Measurements from ENCODE around the gene AP2A1.

AP2A1 gene

DNA sequence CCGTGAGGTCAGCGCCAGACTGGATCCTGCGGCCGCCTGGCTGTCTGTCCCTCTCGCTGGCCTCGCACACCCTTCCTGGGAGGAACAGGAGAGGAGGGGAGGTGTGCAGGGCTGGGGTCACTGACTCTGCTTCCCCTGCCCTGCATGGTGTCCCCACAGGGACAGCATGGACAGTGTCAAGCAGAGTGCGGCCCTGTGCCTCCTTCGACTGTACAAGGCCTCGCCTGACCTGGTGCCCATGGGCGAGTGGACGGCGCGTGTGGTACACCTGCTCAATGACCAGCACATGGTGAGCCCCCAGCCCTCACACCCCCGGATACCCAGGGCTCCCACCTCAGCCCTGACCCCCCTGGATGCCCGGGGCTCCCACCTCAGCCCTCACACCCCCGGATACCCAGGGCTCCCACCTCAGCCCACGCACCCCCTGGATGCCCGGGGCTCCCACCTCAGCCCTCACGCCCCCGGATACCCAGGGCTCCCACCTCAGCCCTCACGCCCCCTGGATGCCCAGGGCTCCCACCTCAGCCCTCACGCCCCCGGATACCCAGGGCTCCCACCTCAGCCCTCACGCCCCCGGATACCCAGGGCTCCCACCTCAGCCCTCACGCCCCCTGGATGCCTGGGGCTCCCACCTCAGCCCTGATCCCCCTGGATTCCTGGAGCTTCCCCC is 25.1 kb downstream of the AP2A1 start:
- Histone ChIP-seq H3K9me3 (ENCODE audit: control insufficient read depth in 1 of 2, low read length in 2 of 2) (no peaks in the 10 kb centered on the region), H3K36me3 (ENCODE audit: control insufficient read depth in 1 of 2, insufficient read depth in 2 of 2, low read length in 2 of 2) (peaks cover 24 to 78% of the 10 kb centered on the region in 2 donors), H3K27ac (ENCODE audit: low read depth, low read length) (no peak overlapping the region), H3K4me3 (ENCODE audit: low read depth in 1 of 2, low read length in 2 of 2) (no peak overlapping the region), H3K27me3 (ENCODE audit: control insufficient read depth in 1 of 2, insufficient read depth in 2 of 2, low read length in 2 of 2) (no peaks in the 10 kb centered on the region), H3K9ac (ENCODE audit: low read depth in 1 of 2, low read length in 2 of 2) (no peak overlapping the region), H3K4me1 (ENCODE audit: control insufficient read depth in 1 of 2, insufficient read depth in 2 of 2, low read length in 2 of 2) (no peaks in the 10 kb centered on the region)

DNA sequence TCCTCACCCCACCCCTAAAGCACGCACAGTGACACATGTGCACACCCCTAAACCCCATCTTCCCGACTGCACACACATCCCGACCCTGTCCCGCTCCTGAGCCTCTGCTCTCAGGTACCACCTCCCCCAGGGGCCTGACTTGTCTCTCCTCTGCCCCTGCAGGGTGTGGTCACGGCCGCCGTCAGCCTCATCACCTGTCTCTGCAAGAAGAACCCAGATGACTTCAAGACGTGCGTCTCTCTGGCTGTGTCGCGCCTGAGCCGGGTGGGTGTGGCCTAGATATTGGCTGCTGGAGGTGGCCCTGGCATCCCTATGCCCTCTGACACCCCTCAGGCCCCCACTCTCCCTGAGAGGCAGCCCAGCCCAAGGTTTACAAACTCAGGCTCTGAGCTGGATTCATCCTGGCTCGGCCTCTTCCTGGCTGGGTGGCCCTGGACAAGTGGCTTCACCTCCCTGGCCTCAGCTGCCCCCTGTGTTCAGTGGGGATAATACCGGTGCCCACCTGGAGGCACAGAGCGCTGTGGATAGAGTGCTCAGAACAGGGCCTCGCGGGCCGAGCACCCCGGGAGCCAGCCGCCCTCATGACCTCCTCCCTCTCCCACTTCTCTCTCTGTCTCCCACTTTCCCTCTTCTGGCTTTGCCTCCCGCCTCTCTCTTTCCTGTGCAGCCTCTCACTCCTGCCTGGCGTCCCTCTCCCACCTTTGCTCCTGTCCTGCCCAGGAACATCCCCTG is 26.2 kb downstream of the AP2A1 start:
- Histone ChIP-seq H3K4me1 (ENCODE audit: control insufficient read depth in 1 of 2, insufficient read depth in 2 of 2, low read length in 2 of 2) (no peaks in the 10 kb centered on the region), H3K36me3 (ENCODE audit: control insufficient read depth in 1 of 2, insufficient read depth in 2 of 2, low read length in 2 of 2) (peaks cover 29 to 84% of the 10 kb centered on the region in 2 donors), H3K9ac (ENCODE audit: low read depth in 1 of 2, low read length in 2 of 2) (no peak overlapping the region), H3K4me3 (ENCODE audit: low read depth in 1 of 2, low read length in 2 of 2) (no peak overlapping the region), H3K9me3 (ENCODE audit: control insufficient read depth in 1 of 2, low read length in 2 of 2) (no peaks in the 10 kb centered on the region), H3K27ac (ENCODE audit: low read depth, low read length) (no peak overlapping the region), H3K27me3 (ENCODE audit: control insufficient read depth in 1 of 2, insufficient read depth in 2 of 2, low read length in 2 of 2) (no peaks in the 10 kb centered on the region)

DNA sequence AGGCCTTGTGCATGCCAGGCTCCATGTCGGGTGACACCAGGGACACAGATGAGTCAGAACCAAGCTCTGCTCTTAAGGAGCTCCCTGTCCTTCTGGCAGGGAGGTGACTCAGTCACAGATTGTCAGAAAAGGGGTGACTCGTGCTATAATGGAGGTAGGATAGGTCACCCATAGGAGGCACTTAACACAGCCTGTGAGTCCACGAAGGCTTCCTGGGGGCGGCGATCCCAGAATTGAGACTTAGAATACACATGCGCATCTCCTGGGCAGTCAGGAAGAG is 26.7 kb downstream of the AP2A1 start:
- Histone ChIP-seq H3K9ac (ENCODE audit: low read depth in 1 of 2, low read length in 2 of 2) (no peak overlapping the region), H3K27ac (ENCODE audit: low read depth, low read length) (no peak overlapping the region), H3K4me1 (ENCODE audit: control insufficient read depth in 1 of 2, insufficient read depth in 2 of 2, low read length in 2 of 2) (no peaks in the 10 kb centered on the region), H3K27me3 (ENCODE audit: control insufficient read depth in 1 of 2, insufficient read depth in 2 of 2, low read length in 2 of 2) (no peaks in the 10 kb centered on the region), H3K36me3 (ENCODE audit: control insufficient read depth in 1 of 2, insufficient read depth in 2 of 2, low read length in 2 of 2) (peaks cover 34 to 84% of the 10 kb centered on the region in 2 donors), H3K9me3 (ENCODE audit: control insufficient read depth in 1 of 2, low read length in 2 of 2) (no peaks in the 10 kb centered on the region), H3K4me3 (ENCODE audit: low read depth in 1 of 2, low read length in 2 of 2) (no peak overlapping the region)

DNA sequence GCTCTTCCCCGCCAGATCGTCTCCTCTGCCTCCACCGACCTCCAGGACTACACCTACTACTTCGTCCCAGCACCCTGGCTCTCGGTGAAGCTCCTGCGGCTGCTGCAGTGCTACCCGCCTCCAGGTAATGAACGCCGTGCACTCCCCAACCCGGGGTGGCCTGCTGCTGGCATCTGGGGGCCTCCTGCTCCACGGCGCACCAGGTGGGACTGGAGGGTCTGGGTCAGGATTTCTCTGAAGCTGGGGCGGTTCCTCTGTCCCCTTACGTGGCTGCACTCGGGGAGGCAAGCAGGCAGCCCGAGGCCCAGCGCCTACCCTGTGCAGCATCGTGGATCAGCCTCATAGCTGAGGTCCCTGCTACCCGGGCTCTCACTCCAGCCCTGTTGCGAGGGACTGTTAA is 28.8 kb downstream of the AP2A1 start:
- peaks cover 40 to 88% of the 10 kb centered on the region in 2 donors for H3K36me3 ChIP-seq (ENCODE audit: control insufficient read depth in 1 of 2, insufficient read depth in 2 of 2, low read length in 2 of 2)
- H3K9ac ChIP-seq (ENCODE audit: low read depth in 1 of 2, low read length in 2 of 2), result no peak overlapping the region
- no peaks in the 10 kb centered on the region for H3K9me3 ChIP-seq (ENCODE audit: control insufficient read depth in 1 of 2, low read length in 2 of 2)
- no peaks in the 10 kb centered on the region for H3K27me3 ChIP-seq (ENCODE audit: control insufficient read depth in 1 of 2, insufficient read depth in 2 of 2, low read length in 2 of 2)
- H3K4me1 ChIP-seq (ENCODE audit: control insufficient read depth in 1 of 2, insufficient read depth in 2 of 2, low read length in 2 of 2), result no peaks in the 10 kb centered on the region
- H3K4me3 ChIP-seq (ENCODE audit: low read depth in 1 of 2, low read length in 2 of 2), result no peak overlapping the region
- no peak overlapping the region for H3K27ac ChIP-seq (ENCODE audit: low read depth, low read length)

DNA sequence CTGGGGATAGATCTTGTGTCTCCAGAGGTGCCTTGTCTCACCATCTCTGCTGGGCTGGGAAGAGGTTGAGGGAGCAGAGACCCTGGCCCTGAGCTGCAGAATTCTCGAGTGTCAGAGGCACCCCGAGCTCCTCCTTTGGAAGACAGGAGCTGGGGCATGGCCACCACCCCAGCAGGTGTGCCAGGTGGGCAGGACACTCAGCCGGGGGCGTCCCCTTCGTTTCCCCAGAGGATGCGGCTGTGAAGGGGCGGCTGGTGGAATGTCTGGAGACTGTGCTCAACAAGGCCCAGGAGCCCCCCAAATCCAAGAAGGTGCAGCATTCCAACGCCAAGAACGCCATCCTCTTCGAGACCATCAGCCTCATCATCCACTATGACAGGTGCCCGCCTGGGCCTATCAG is 31.8 kb downstream of the AP2A1 start:
- Histone ChIP-seq H3K9me3 (ENCODE audit: control insufficient read depth in 1 of 2, low read length in 2 of 2) (no peaks in the 10 kb centered on the region), H3K36me3 (ENCODE audit: control insufficient read depth in 1 of 2, insufficient read depth in 2 of 2, low read length in 2 of 2) (peaks cover 41 to 83% of the 10 kb centered on the region in 2 donors), H3K4me1 (ENCODE audit: control insufficient read depth in 1 of 2, insufficient read depth in 2 of 2, low read length in 2 of 2) (no peaks in the 10 kb centered on the region), H3K27ac (ENCODE audit: low read depth, low read length) (no peak overlapping the region), H3K27me3 (ENCODE audit: control insufficient read depth in 1 of 2, insufficient read depth in 2 of 2, low read length in 2 of 2) (no peaks in the 10 kb centered on the region), H3K9ac (ENCODE audit: low read depth in 1 of 2, low read length in 2 of 2) (no peak overlapping the region), H3K4me3 (ENCODE audit: low read depth in 1 of 2, low read length in 2 of 2) (no peak overlapping the region)

DNA sequence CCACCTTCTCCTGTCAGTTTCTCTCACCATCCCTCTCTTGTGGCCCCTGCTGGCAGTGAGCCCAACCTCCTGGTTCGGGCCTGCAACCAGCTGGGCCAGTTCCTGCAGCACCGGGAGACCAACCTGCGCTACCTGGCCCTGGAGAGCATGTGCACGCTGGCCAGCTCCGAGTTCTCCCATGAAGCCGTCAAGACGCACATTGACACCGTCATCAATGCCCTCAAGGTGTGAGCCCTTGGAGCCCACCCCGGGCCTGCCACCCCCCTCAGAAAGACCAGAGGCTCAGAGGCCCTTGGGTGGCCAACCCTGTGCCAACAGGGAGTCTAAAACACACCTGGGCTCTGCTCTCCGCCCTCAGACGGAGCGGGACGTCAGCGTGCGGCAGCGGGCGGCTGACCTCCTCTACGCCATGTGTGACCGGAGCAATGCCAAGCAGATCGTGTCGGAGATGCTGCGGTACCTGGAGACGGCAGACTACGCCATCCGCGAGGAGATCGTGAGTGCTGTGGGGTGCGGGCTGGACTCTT is 32.5 kb downstream of the AP2A1 start:
- H3K36me3 ChIP-seq (ENCODE audit: control insufficient read depth in 1 of 2, insufficient read depth in 2 of 2, low read length in 2 of 2), result peaks cover 42 to 81% of the 10 kb centered on the region in 2 donors
- no peaks in the 10 kb centered on the region for H3K9me3 ChIP-seq (ENCODE audit: control insufficient read depth in 1 of 2, low read length in 2 of 2)
- H3K9ac ChIP-seq (ENCODE audit: low read depth in 1 of 2, low read length in 2 of 2), result no peak overlapping the region
- no peaks in the 10 kb centered on the region for H3K4me1 ChIP-seq (ENCODE audit: control insufficient read depth in 1 of 2, insufficient read depth in 2 of 2, low read length in 2 of 2)
- no peaks in the 10 kb centered on the region for H3K27me3 ChIP-seq (ENCODE audit: control insufficient read depth in 1 of 2, insufficient read depth in 2 of 2, low read length in 2 of 2)
- H3K4me3 ChIP-seq (ENCODE audit: low read depth in 1 of 2, low read length in 2 of 2), result no peak overlapping the region
- no peak overlapping the region for H3K27ac ChIP-seq (ENCODE audit: low read depth, low read length)

DNA sequence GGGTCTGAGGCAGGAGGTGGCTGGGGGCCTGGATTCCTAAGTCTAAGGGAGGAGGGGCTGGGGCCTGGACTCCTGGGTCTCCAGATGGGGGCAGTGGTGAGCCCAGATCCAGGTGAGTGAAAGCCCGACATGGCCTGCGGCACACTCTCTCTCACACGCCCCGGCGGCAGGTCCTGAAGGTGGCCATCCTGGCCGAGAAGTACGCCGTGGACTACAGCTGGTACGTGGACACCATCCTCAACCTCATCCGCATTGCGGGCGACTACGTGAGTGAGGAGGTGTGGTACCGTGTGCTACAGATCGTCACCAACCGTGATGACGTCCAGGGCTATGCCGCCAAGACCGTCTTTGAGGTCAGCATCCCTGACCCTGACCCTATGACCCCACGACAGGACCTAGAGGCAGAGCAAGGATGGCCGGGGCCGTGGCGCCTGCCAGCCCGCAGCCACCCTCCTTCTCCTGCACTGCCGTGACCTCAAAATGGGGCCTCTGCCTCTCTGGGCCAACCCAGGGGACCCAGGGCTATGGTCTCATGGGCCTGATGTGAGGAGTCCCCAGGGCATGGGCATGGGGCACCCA is 33.1 kb downstream of the AP2A1 start:
- Histone ChIP-seq H3K4me3 (ENCODE audit: low read depth in 1 of 2, low read length in 2 of 2) (no peak overlapping the region), H3K9ac (ENCODE audit: low read depth in 1 of 2, low read length in 2 of 2) (no peak overlapping the region), H3K27ac (ENCODE audit: low read depth, low read length) (no peak overlapping the region), H3K9me3 (ENCODE audit: control insufficient read depth in 1 of 2, low read length in 2 of 2) (no peaks in the 10 kb centered on the region), H3K36me3 (ENCODE audit: control insufficient read depth in 1 of 2, insufficient read depth in 2 of 2, low read length in 2 of 2) (peaks cover 41 to 76% of the 10 kb centered on the region in 2 donors), H3K27me3 (ENCODE audit: control insufficient read depth in 1 of 2, insufficient read depth in 2 of 2, low read length in 2 of 2) (no peaks in the 10 kb centered on the region), H3K4me1 (ENCODE audit: control insufficient read depth in 1 of 2, insufficient read depth in 2 of 2, low read length in 2 of 2) (no peaks in the 10 kb centered on the region)

DNA sequence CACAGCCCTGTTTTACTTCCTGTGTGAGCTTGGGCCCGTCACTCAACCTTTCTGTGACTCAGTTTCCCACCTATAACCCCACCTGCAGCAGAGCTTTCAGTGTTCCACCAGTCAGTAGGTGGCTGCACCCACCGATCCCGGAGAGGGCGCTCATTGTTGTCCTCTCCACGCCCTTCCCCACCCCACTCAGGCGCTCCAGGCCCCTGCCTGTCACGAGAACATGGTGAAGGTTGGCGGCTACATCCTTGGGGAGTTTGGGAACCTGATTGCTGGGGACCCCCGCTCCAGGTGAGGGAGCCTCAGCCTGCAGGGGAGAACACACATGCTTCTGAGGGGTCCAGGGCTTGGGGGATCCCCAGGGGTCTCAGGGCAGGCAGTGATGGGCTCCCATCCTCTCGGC is 34.0 kb downstream of the AP2A1 start:
- Histone ChIP-seq H3K4me1 (ENCODE audit: control insufficient read depth in 1 of 2, insufficient read depth in 2 of 2, low read length in 2 of 2) (no peaks in the 10 kb centered on the region), H3K9me3 (ENCODE audit: control insufficient read depth in 1 of 2, low read length in 2 of 2) (no peaks in the 10 kb centered on the region), H3K4me3 (ENCODE audit: low read depth in 1 of 2, low read length in 2 of 2) (no peak overlapping the region), H3K36me3 (ENCODE audit: control insufficient read depth in 1 of 2, insufficient read depth in 2 of 2, low read length in 2 of 2) (peaks cover 37 to 68% of the 10 kb centered on the region in 2 donors), H3K27me3 (ENCODE audit: control insufficient read depth in 1 of 2, insufficient read depth in 2 of 2, low read length in 2 of 2) (no peaks in the 10 kb centered on the region), H3K9ac (ENCODE audit: low read depth in 1 of 2, low read length in 2 of 2) (no peak overlapping the region), H3K27ac (ENCODE audit: low read depth, low read length) (no peak overlapping the region)

DNA sequence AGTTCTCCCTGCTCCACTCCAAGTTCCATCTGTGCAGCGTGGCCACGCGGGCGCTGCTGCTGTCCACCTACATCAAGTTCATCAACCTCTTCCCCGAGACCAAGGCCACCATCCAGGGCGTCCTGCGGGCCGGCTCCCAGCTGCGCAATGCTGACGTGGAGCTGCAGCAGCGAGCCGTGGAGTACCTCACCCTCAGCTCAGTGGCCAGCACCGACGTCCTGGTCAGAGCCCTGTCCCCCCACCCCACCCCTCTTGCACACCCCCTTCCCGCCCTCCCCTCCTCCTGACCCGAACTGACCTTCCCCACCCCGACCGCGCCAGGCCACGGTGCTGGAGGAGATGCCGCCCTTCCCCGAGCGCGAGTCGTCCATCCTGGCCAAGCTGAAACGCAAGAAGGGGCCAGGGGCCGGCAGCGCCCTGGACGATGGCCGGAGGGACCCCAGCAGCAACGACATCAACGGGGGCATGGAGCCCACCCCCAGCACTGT is 34.6 kb downstream of the AP2A1 start:
- Histone ChIP-seq H3K36me3 (ENCODE audit: control insufficient read depth in 1 of 2, insufficient read depth in 2 of 2, low read length in 2 of 2) (peaks cover 32 to 68% of the 10 kb centered on the region in 2 donors), H3K4me1 (ENCODE audit: control insufficient read depth in 1 of 2, insufficient read depth in 2 of 2, low read length in 2 of 2) (no peaks in the 10 kb centered on the region), H3K4me3 (ENCODE audit: low read depth in 1 of 2, low read length in 2 of 2) (no peak overlapping the region), H3K27ac (ENCODE audit: low read depth, low read length) (no peak overlapping the region), H3K27me3 (ENCODE audit: control insufficient read depth in 1 of 2, insufficient read depth in 2 of 2, low read length in 2 of 2) (no peaks in the 10 kb centered on the region), H3K9me3 (ENCODE audit: control insufficient read depth in 1 of 2, low read length in 2 of 2) (no peaks in the 10 kb centered on the region), H3K9ac (ENCODE audit: low read depth in 1 of 2, low read length in 2 of 2) (no peak overlapping the region)

DNA sequence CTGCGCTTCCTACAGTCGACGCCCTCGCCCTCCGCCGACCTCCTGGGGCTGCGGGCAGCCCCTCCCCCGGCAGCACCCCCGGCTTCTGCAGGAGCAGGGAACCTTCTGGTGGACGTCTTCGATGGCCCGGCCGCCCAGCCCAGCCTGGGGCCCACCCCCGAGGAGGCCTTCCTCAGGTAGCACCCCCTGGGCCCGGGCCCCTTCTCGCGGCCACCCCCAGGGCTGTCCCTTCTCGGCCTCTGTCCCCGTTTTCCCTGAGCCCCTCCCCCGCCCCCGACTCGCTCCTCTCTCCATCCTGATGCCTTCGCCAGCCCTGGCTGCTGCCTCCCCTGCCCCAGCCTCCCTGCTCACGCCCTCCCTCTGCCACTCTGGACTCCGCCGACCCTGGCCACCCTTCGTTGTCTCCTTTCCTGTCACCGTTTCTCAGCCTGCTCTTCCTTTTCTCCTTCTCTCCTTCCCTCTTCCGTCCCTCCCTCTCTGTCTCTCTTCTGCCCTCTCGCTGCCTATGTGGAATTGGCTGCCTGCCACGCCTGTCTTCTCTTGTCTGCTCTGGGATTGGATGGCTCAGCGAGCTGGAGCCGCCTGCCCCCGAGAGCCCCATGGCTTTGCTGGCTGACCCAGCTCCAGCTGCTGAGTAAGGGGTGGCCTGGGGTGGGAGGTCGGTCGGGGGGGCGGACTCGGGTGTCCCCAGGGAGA is 35.3 kb downstream of the AP2A1 start:
- H3K27ac ChIP-seq (ENCODE audit: low read depth, low read length), result no peak overlapping the region
- H3K36me3 ChIP-seq (ENCODE audit: control insufficient read depth in 1 of 2, insufficient read depth in 2 of 2, low read length in 2 of 2), result peaks cover 25 to 64% of the 10 kb centered on the region in 2 donors

More for the DNA sequence above, 35.3 kb downstream of the AP2A1 start:
- no peaks in the 10 kb centered on the region for H3K27me3 ChIP-seq (ENCODE audit: control insufficient read depth in 1 of 2, insufficient read depth in 2 of 2, low read length in 2 of 2)
- H3K4me3 ChIP-seq (ENCODE audit: low read depth in 1 of 2, low read length in 2 of 2), result peak overlapping the region in 1 of 2 donors; percentile 60
- H3K4me1 ChIP-seq (ENCODE audit: control insufficient read depth in 1 of 2, insufficient read depth in 2 of 2, low read length in 2 of 2), result no peaks in the 10 kb centered on the region
- H3K9ac ChIP-seq (ENCODE audit: low read depth in 1 of 2, low read length in 2 of 2), result no peak overlapping the region
- H3K9me3 ChIP-seq (ENCODE audit: control insufficient read depth in 1 of 2, low read length in 2 of 2), result no peaks in the 10 kb centered on the region

All from duodenal mucosa (tissue), 2 donors.